A549 (cell line): ENCODE results near the gene IQGAP2. TPM values are rescaled to one million over a fixed set of nuclear protein-coding genes. Genes with fewer than 3 reads are reported as not detected.

Experiments
- ATAC-seq, 2 experiments: fragments of 200-7000 bp in 1 of 2; fragments of >200 bp in 1 of 2; cut with Nextera tagmentation in 1 of 2; cut with Tn5 transposase in 1 of 2; 3 replicates each; pipeline versions ENCODE4 v1.8.0 to v1.9.1; 2018 to 2020; ENCODE audit warnings: mild to moderate bottlenecking in 1 of 2, moderate library complexity in 1 of 2
- CTCF ChIA-PET: fragments of 300-600 bp; sonication (Branson Sonifier 250); formaldehyde crosslinking; extraction: SDS; loops from one replicate; lab custom pipeline; 2021; ENCODE audit warnings: antibody characterized with exemption, inconsistent platforms; lab: Yijun Ruan, JAX
- POLR2A ChIA-PET: fragments of 350-600 bp; formaldehyde crosslinking; extraction: SDS; loops from one replicate; lab custom pipeline; 2021; ENCODE audit warnings: antibody characterized with exemption, inconsistent platforms; lab: Yijun Ruan, JAX
- DNase-seq, 2 experiments: peaks; one replicate each; pipeline versions ENCODE4 v3.0.0 to v3.0.0-alpha.2; 2011 to 2016; ENCODE audit warnings: low read depth in 1 of 2, low spot score in 1 of 2
- FAIRE-seq: peaks from 2 replicates; lab custom pipeline; 2011; peaks lifted over from hg19 to GRCh38; lab: Jason Lieb, UNC
- H3K27ac ChIP-seq, 2 experiments: fragments of >200 bp; sonication (Bioruptor Twin); formaldehyde crosslinking; 3 replicates each; pipeline ENCODE4 v1.5.1; 2016 to 2017
- H3K4me1 ChIP-seq: fragments of >200 bp; sonication (Bioruptor Twin); formaldehyde crosslinking; 3 replicates; pipeline ENCODE4 v1.6.1; 2016
- H3K4me2 ChIP-seq: fragments of >200 bp; sonication (Bioruptor Twin); formaldehyde crosslinking; 3 replicates; pipeline ENCODE4 v1.6.1; 2016
- H3K4me3 ChIP-seq: fragments of >200 bp; sonication (Bioruptor Twin); formaldehyde crosslinking; 3 replicates; pipeline ENCODE4 v1.5.1; 2016
- H3K9me3 ChIP-seq: fragments of >200 bp; sonication (Bioruptor Twin); formaldehyde crosslinking; 3 replicates; pipeline ENCODE4 v1.6.1; 2016
- ATOH8 ChIP-seq: fragments of 250-450 bp; sonication (Bioruptor Pico); IDR thresholded peaks from 2 replicates; pipeline ENCODE4 v1.5.0; 2020; ENCODE audit warnings: low read depth, mild to moderate bottlenecking, moderate library complexity
- BHLHE40 ChIP-seq: IDR thresholded peaks from 2 replicates; pipeline ENCODE4 v1.6.1; 2012; ENCODE audit warnings: low read depth, low read length, inconsistent platforms
- CHD2 ChIP-seq: fragments of 150-350 bp; IDR thresholded peaks from 2 replicates; pipeline ENCODE4 v1.6.1; 2014; ENCODE audit warnings: low read length; ENCODE audit not compliant: partially characterized antibody
- CHD4 ChIP-seq: fragments of 200-600 bp; sonication (generic); IDR thresholded peaks from 2 replicates; pipeline ENCODE4 v1.6.1; 2016; ENCODE audit warnings: antibody characterized with exemption, mild to moderate bottlenecking, borderline replicate concordance
- ELK1 ChIP-seq: fragments of 150-350 bp; IDR thresholded peaks from 2 replicates; pipeline ENCODE4 v1.6.1; 2014; ENCODE audit warnings: low read depth, mild to moderate bottlenecking, low read length
- ESRRA ChIP-seq: fragments of 150-350 bp; IDR thresholded peaks from 2 replicates; pipeline ENCODE4 v1.6.1; 2014; ENCODE audit warnings: mild to moderate bottlenecking, low read length, borderline replicate concordance
- HDAC2 ChIP-seq: fragments of 200-600 bp; sonication (generic); IDR thresholded peaks from 2 replicates; pipeline ENCODE4 v1.6.1; 2016
- HES2 ChIP-seq: fragments of >200 bp; sonication (Bioruptor Twin); formaldehyde crosslinking; IDR thresholded peaks from 2 replicates; pipeline ENCODE4 v1.6.1; 2016
- HOXA7 ChIP-seq: fragments of 250-450 bp; sonication (Bioruptor Pico); IDR thresholded peaks from 2 replicates; pipeline ENCODE4 v1.5.0; 2020; ENCODE audit warnings: mild to moderate bottlenecking, moderate library complexity
- HOXB13 ChIP-seq: fragments of 250-450 bp; sonication (Bioruptor Pico); IDR thresholded peaks from 2 replicates; pipeline ENCODE4 v1.5.0; 2020; ENCODE audit warnings: low read depth, mild to moderate bottlenecking, moderate library complexity
- MAFK ChIP-seq: fragments of 450-650 bp; IDR thresholded peaks from 2 replicates; pipeline ENCODE4 v1.6.1; 2014; ENCODE audit not compliant: partially characterized antibody
- MAZ ChIP-seq: fragments of 150-350 bp; IDR thresholded peaks from 2 replicates; pipeline ENCODE4 v1.6.1; 2014; ENCODE audit warnings: antibody characterized with exemption, low read depth, low read length, borderline replicate concordance
- NFE2L2 ChIP-seq: fragments of 150-350 bp; conservative IDR thresholded peaks from 2 replicates; pipeline ENCODE4 v1.6.1; 2014; ENCODE audit warnings: low read length
- NPAS2 ChIP-seq: fragments of 250-450 bp; sonication (Bioruptor Pico); IDR thresholded peaks from 2 replicates; pipeline ENCODE4 v1.8.0; 2022; ENCODE audit warnings: mild to moderate bottlenecking, moderate library complexity, borderline replicate concordance
- PBX3 ChIP-seq: IDR thresholded peaks from 2 replicates; pipeline ENCODE4 v1.6.1; 2012
- POLR2A ChIP-seq: IDR thresholded peaks from 2 replicates; pipeline ENCODE4 v1.6.1; 2012; ENCODE audit warnings: mild to moderate bottlenecking, low read length
- POLR2AphosphoS2 ChIP-seq: conservative IDR thresholded peaks from 2 replicates; pipeline ENCODE4 v1.6.1; 2012; ENCODE audit warnings: low read length, improper control_type of control experiment, inconsistent platforms
- RFX5 ChIP-seq: fragments of 450-650 bp; IDR thresholded peaks from 2 replicates; pipeline ENCODE4 v1.7.1; 2014; ENCODE audit warnings: antibody characterized with exemption, mild to moderate bottlenecking, moderate library complexity
- SREBF2 ChIP-seq: fragments of 450-650 bp; IDR thresholded peaks from 2 replicates; pipeline ENCODE4 v1.6.1; 2014; ENCODE audit warnings: mild to moderate bottlenecking, moderate library complexity
- TFCP2L1 ChIP-seq: fragments of 250-450 bp; sonication (Bioruptor Pico); IDR thresholded peaks from 2 replicates; pipeline ENCODE4 v1.5.0; 2021; ENCODE audit warnings: mild to moderate bottlenecking
- ZSCAN20 ChIP-seq: fragments of 250-450 bp; sonication (Bioruptor Pico); IDR thresholded peaks from 2 replicates; pipeline ENCODE4 v1.8.0; 2022; ENCODE audit warnings: mild to moderate bottlenecking, moderate library complexity
- WGBS: methylation state at CpG from one replicate; pipeline ENCODE4 v1.1.6; 2017; ENCODE audit errors: missing lambda C conversion rate; 5-methylcytosine and 5-hydroxymethylcytosine counted together
- polyA plus RNA-seq, 4 experiments: library from polyadenylated mRNA; depleted of rRNA in 3 of 4; stranded (reverse); fragments of >200 nt; fragmentation: RNase III in 1 of 4; extraction: RNeasy Plus Mini Kit Qiagen cat#74134 plus additional on column Dnase treatment in 1 of 4; gene quantifications; 2 replicates in 3 of 4; 3 replicates in 1 of 4; pipeline ENCODE4 v1.2.3, GENCODE V29; 2011 to 2017
- TF ChIP-seq, protein P1 (sequence below): fragments of 450-650 bp; IDR thresholded peaks from 2 replicates; pipeline ENCODE4 v1.6.1; 2014; ENCODE audit warnings: antibody characterized with exemption
- TF ChIP-seq, protein P2 (sequence below): IDR thresholded peaks from 2 replicates; pipeline ENCODE4 v1.6.1; 2012; ENCODE audit warnings: low read depth, borderline replicate concordance
- TF ChIP-seq, protein P3 (sequence below): fragments of >200 bp; sonication (Bioruptor Twin); formaldehyde crosslinking; IDR thresholded peaks from 3 replicates; pipeline ENCODE4 v1.6.1; 2016

Gene IQGAP2
- polyA plus RNA-seq, 2 of the 4 experiments (the other 2 are of a cell fraction): 5.3 to 10.1 TPM

- TF ChIP-seq ATOH8 (CRISPR knock-in tag): no peak
- TF ChIP-seq NPAS2 (CRISPR knock-in tag): no peak
Observed at GRCh38 chr5:76524868-76525267, 121.8 kb downstream of the IQGAP2 start (continued).

DNA sequence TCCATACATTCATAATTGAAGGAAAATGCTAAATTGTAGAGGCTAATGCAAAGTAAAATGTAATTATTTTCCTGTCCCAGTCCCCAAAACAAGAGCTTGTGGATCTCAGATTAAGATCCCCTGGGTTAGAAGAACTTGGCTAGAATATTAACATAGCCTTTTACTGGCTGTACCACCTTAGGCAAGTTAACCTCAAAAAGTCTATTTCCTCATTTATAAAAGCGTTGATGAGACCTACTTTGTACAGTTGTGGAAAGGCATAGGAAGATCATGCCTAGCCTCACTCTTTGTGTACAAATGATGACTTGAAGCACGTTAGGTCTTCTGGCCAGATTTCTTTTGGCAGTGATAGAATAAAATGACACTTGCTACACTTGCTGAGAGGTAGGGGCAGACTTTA is 122.9 kb downstream of the IQGAP2 start:
- Histone ChIP-seq H3K27ac (no peak overlapping the region), H3K4me3 (no peak overlapping the region), H3K9me3 (no peaks in the 10 kb centered on the region), H3K4me1 (peaks cover 16% of the 10 kb centered on the region; the same call in 2 of the 3 replicates), H3K4me2 (no peak overlapping the region)
- POLR2A ChIA-PET: no interaction called here
- CTCF ChIA-PET: no interaction called here
- TF ChIP-seq POLR2AphosphoS2 (no peak), TFCP2L1 (CRISPR knock-in tag) (no peak), PBX3 (no peak), NPAS2 (CRISPR knock-in tag) (no peak), POLR2A (no peak), ATOH8 (CRISPR knock-in tag) (no peak), MAFK (no peak), BHLHE40 (no peak), ELK1 (no peak), RFX5 (no peak), ESRRA (no peak), HOXB13 (CRISPR knock-in tag) (no peak), ZSCAN20 (CRISPR knock-in tag) (no peak), HES2 (no peak), CHD2 (no peak), NFE2L2 (no peak), HDAC2 (no peak)
- TF ChIP-seq, protein P1, sequence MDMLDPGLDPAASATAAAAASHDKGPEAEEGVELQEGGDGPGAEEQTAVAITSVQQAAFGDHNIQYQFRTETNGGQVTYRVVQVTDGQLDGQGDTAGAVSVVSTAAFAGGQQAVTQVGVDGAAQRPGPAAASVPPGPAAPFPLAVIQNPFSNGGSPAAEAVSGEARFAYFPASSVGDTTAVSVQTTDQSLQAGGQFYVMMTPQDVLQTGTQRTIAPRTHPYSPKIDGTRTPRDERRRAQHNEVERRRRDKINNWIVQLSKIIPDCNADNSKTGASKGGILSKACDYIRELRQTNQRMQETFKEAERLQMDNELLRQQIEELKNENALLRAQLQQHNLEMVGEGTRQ: no peak
- TF ChIP-seq, protein P2, sequence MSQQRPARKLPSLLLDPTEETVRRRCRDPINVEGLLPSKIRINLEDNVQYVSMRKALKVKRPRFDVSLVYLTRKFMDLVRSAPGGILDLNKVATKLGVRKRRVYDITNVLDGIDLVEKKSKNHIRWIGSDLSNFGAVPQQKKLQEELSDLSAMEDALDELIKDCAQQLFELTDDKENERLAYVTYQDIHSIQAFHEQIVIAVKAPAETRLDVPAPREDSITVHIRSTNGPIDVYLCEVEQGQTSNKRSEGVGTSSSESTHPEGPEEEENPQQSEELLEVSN: no peak
- 34% methylated on average over 2 of the region's 2 CpGs for WGBS
- FAIRE-seq (no peak), DNase-seq (no peak), ATAC-seq (no peak)

DNA sequence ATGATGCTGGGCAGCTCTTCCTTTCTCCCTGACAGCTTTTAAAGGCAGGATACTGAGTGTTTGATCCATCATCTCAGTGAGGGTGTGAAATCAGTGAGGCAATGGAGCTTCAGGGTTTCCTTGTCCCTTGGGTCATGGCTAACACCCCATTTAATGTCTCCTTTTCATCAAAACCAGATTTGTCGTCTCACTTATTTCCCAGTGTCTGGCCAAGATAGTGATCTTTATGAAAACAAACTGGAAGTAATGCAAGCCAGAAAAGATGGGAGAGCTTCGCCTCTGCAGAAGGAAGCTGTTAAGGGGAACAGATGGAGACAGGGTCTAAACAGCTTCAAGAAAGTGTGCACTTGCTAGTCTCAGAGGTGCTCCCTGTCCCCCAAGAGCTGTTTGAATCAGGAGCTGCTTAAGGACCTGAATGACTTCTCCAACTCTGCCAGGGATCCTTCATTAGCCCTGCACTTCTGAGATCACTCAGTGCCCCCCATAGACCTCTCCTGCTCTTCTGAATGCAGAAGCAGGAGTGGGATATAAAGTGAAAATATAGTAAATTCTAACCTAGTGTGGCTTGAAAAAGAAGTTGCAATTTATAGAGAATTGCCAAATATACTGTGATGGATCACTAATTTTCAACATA is 124.0 kb downstream of the IQGAP2 start:
- H3K4me2 ChIP-seq: no peak overlapping the region
- DNase-seq (no peak), FAIRE-seq (no peak), ATAC-seq (no peak)
- ChIA-PET CTCF (no interaction called here), POLR2A (no interaction called here)
- no peak overlapping the region for H3K4me3 ChIP-seq
- peaks cover 6% of the 10 kb centered on the region; the same call in 2 of the 3 replicates for H3K4me1 ChIP-seq
- 54% methylated on average over 2 of the region's 2 CpGs for WGBS
- no peaks in the 10 kb centered on the region for H3K9me3 ChIP-seq
- no peak overlapping the region for H3K27ac ChIP-seq
- TF ChIP-seq CHD4 (no peak), PBX3 (no peak), HOXA7 (CRISPR knock-in tag) (no peak), HOXB13 (CRISPR knock-in tag) (no peak), ZSCAN20 (CRISPR knock-in tag) (no peak), MAZ (no peak), SREBF2 (no peak)
- TF ChIP-seq, protein P3, sequence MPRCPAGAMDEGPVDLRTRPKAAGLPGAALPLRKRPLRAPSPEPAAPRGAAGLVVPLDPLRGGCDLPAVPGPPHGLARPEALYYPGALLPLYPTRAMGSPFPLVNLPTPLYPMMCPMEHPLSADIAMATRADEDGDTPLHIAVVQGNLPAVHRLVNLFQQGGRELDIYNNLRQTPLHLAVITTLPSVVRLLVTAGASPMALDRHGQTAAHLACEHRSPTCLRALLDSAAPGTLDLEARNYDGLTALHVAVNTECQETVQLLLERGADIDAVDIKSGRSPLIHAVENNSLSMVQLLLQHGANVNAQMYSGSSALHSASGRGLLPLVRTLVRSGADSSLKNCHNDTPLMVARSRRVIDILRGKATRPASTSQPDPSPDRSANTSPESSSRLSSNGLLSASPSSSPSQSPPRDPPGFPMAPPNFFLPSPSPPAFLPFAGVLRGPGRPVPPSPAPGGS: no peak
- TF ChIP-seq, protein P2: no peak
